GM19324 (cell line): ENCODE data around the gene ERC1.

Experiments used
- ATAC-seq: cut with Tn5 transposase; IDR thresholded peaks from one replicate; pipeline ENCODE4 v1.9.1; 2021; ENCODE audit warnings: mild to moderate bottlenecking, moderate library complexity; ENCODE audit not compliant: unreplicated experiment, low FRiP score

The ERC1 gene

GRCh38 chr12:1518591-1519516, 527.8 kb downstream of the ERC1 start:
- ATAC-seq = no peak

- no peak for ATAC-seq
These were observed 528.6 kb downstream of the ERC1 start for GRCh38 chr12:1519642-1520041.

GRCh38 chr12:1523046-1523445, 532.0 kb downstream of the ERC1 start:
- no peak for ATAC-seq

GRCh38 chr12:1523558-1524050, 532.6 kb downstream of the ERC1 start:
- no peak for ATAC-seq

DNA sequence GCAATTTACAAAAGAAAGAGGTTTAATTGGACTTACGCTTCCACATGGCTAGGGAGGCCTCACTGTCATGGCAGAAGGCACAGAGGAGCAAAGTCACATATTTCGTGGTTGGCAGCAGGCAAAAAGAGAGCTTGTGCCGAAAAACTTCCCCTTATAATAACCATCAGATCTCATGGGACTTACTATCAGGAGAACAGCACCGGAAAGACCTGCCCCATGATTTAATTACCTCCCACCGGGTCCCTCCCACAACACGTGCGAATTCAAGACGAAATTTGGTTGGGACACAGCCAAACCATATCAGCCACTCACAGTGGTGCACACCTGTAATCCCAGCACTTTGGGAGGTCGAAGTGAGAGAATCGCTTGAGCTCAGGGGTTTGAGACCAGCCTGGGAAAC, 534.8 kb downstream of the ERC1 start:
- no peak for ATAC-seq

DNA sequence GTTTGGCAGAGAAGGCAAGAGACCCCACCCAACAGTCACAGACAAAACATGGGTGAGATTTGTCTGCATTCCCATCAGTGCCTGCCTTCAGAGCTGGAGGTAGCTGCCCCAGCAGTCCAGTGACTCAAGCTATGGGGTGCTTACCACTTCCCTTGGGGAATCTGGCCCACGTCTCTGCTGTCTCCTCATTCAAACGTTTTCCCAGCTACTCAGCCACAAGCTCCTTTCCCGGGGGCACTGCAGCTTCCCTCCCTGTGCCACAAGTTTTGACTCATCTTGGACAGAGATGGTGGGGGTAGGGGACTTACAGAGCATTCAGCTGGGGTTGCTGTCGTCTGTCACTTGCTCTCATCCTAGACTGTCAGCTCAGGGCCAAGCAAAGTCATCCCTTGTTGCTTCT, 536.8 kb downstream of the ERC1 start:
- ATAC-seq = no peak

DNA sequence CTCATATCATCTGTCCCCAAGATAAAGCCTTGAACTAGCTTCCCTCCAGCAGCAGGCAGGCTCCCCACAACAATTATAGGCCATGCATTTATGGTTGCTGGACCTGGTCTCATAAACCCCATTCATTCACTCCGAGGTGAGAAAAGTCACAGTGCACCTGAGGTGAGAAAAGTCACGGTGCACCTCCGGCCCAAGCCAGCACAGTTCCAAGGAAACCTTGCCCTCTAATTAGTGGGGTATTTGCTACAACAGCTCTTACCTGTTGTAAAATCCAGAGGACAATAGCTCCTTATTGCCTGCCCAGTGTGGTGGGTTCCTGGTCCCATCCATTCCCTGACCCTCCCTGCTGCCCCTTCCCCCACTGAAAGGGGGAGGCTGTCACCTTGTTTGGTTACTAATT, 537.8 kb downstream of the ERC1 start:
- ATAC-seq = no peak

DNA sequence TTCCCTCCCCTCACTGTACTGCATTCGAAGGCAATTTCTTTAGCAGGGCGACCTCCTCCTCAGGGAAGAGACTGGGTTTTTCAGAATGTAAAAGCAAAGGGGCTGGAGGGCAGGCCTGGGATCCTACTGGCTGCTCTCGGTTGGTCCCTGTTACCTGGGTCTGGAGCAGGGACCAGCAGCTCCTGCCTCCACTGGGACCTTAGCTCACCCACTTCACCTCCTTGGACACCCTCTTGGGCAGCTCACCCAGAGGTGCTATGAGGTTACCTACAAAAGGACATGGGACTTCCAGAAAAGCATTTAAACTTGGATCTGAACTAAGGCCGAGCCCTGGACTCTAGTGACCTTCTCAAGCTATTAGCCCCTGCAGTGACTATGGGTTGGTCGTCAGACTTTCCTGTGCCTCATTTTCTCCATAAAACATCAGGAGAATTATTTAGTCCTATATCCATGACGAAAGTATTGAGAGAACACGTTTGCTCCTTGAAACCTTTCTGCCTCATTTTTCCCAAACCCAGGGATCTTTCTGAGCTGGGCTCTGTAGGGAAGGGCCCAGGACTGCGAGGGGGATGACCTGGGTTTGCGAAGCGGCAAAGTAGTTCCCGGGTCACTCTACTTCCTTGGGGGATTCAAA, 538.3 kb downstream of the ERC1 start:
- no peak for ATAC-seq

DNA sequence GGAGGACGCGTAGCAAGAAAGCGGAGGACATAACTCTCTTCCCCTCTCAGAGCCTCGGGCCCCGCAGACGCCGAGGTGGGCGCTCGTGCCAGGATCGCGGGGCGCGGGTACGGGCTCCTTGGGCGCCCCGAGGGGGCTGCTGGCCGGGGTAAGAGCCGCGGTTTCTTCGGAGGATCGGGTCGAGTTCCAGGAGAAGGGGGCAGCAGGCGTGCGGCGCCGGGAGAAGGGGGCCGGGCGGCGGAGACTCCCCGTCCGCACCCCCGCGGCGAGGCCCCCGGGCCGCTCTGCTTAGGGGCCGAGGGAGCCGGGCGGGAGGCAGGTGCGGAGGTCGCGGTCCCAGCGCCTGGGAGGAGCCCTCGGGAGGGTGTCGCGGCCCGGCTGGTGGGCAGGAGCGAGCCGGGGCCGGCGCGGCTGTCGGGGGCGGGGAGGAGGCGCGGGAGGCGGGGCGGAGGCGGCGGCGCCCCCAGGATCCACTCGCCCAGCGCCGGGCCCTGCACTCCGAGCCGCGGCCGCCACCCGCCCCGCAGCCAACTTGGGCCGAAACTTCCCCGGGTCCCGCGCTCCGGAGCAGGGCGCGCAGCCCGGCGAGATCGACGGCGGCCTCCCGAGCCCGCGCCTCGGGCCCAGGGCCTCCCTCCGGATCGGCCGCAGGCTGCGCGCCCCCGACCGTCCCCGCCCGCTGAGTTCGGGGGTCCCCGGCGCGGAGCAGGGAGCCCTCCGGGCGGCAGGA, 539.0 kb downstream of the ERC1 start:
- no peak for ATAC-seq

- no peak for ATAC-seq
These were observed 539.6 kb downstream of the ERC1 start for GRCh38 chr12:1530592-1531152.

- no peak for ATAC-seq
These were observed 540.2 kb downstream of the ERC1 start for GRCh38 chr12:1531153-1531653.

- ATAC-seq = no peak
These were observed 540.8 kb downstream of the ERC1 start for GRCh38 chr12:1531654-1532374.

- ATAC-seq = no peak
These were observed 541.5 kb downstream of the ERC1 start for GRCh38 chr12:1532375-1533165.

DNA sequence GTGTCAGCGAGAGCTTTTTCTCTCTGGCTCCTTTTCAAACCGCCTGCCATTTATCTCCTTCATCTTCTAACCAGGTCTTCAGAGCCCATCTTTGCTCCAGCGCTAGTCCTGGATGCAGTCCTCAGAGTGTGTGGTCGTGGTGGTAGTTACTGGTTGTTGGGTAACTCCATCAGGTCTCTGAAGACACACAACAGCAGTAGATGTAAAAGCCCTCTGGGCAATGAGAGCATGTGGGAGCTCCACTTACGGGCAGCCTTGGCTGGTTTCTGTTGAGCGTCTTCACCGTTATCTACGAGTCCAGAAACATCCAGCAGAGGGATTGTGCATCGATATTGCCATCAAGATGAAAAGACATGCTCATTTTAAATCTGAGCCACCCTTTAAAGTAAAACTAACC, 542.2 kb downstream of the ERC1 start:
- peak; percentile 10 for ATAC-seq

GRCh38 chr12:1533602-1534304, 542.7 kb downstream of the ERC1 start:
- ATAC-seq = peak; percentile 46

- ATAC-seq = peak; percentile 26
These were observed 543.7 kb downstream of the ERC1 start for GRCh38 chr12:1534748-1535147.

GRCh38 chr12:1536817-1537216, 545.8 kb downstream of the ERC1 start:
- no peak for ATAC-seq

GRCh38 chr12:1539135-1539534, 548.1 kb downstream of the ERC1 start:
- ATAC-seq = no peak

- no peak for ATAC-seq
These were observed 549.7 kb downstream of the ERC1 start for GRCh38 chr12:1540690-1541089.
